Measurements from ENCODE around the gene CNBP.
A peak's percentile ranks its signal among the peaks of the same experiment; 100 is the strongest.

- TF ChIP-seq CTCF (IDR thresholded peaks at IDR 0.05; ENCODE audit: insufficient read depth, low read depth, low read length) (peak; percentile 6), EZH2 (IDR thresholded peaks at IDR 0.05; ENCODE audit: insufficient read depth, low read length) (no peak)
Observed at GRCh38 chr3:129120254-129121004, 63.3 kb downstream of the CNBP start.
